Measurements from ENCODE around the gene CHN2. TPM values are rescaled to one million over a fixed set of nuclear protein-coding genes. Genes with fewer than 3 reads are reported as not detected.

Gene CHN2
- total RNA-seq, 1 experiment from 2014 or later, result not detected

GRCh38 chr7:29410996-29411395 lies 216.4 kb downstream of the CHN2 start:
- Histone ChIP-seq H3K4me3 (no peak overlapping the region), H3K4me2 (no peak overlapping the region), H3K27me3 (ENCODE audit: insufficient read depth, low read depth) (0 out of 2 replicates have a peak, but pooled peaks cover 4% of the 10 kb centered on the region), H3F3A (ENCODE audit: insufficient read depth, low read depth) (0 out of 2 replicates have a peak, but pooled peaks cover 7% of the 10 kb centered on the region), H4K20me1 (ENCODE audit: insufficient read depth) (no peaks in the 10 kb centered on the region), H3K36me3 (ENCODE audit: low read depth) (no peaks in the 10 kb centered on the region), H3K4me1 (replicated peaks; ENCODE audit: insufficient read depth) (peaks cover 16% of the 10 kb centered on the region), H3K9me3 (ENCODE audit: insufficient read depth, low read depth) (no peaks in the 10 kb centered on the region), H3K9me2 (ENCODE audit: insufficient read depth) (no peaks in the 10 kb centered on the region), H3K79me2 (ENCODE audit: low read depth) (no peaks in the 10 kb centered on the region), H3K27ac (no peak overlapping the region), H2AFZ (no peak overlapping the region)
- intact Hi-C loops (cut with micrococcal nuclease; ENCODE audit: unreplicated experiment), result loop anchor here (5.0 kb wide), 1 partner anchor 196 kb away; no protein-coding TSS in a partner anchor
- BruUV-seq (replicated peaks), result no TSS peak
- ChIA-PET CTCF (interaction anchor here (3.5 kb wide), 1 partner anchor 489 kb away, joined by 14 read pairs; no protein-coding TSS in a partner anchor), POLR2A (ENCODE audit: unreplicated experiment) (no interaction called here)
- no peak for DNase-seq
- no peak for TF ChIP-seq CTCF (conservative IDR thresholded peaks at IDR 0.05)
- no peak for TF ChIP-seq EZH2 (IDR thresholded peaks at IDR 0.05; ENCODE audit: low read depth)

- H3K36me3 ChIP-seq (ENCODE audit: low read depth), result no peaks in the 10 kb centered on the region
- TF ChIP-seq CTCF (conservative IDR thresholded peaks at IDR 0.05) (no peak), EZH2 (IDR thresholded peaks at IDR 0.05; ENCODE audit: low read depth) (no peak)
- no peak overlapping the region for H2AFZ ChIP-seq
- H3K27me3 ChIP-seq (ENCODE audit: insufficient read depth, low read depth), result no peaks in the 10 kb centered on the region
- no peak overlapping the region for H3K4me2 ChIP-seq
- H3K9me2 ChIP-seq (ENCODE audit: insufficient read depth), result no peaks in the 10 kb centered on the region
- peaks cover 11% of the 10 kb centered on the region for H3K4me1 ChIP-seq (replicated peaks; ENCODE audit: insufficient read depth)
- no peak overlapping the region for H3K4me3 ChIP-seq
- H3K9me3 ChIP-seq (ENCODE audit: insufficient read depth, low read depth), result no peaks in the 10 kb centered on the region
- H3F3A ChIP-seq (ENCODE audit: insufficient read depth, low read depth), result 0 out of 2 replicates have a peak, but pooled peaks cover 7% of the 10 kb centered on the region
- no TSS peak for BruUV-seq (replicated peaks)
- no peak overlapping the region for H3K27ac ChIP-seq
- intact Hi-C loops (cut with micrococcal nuclease; ENCODE audit: unreplicated experiment), result loop anchor here (5.0 kb wide), 1 partner anchor 194 kb away; no protein-coding TSS in a partner anchor
- ChIA-PET POLR2A (ENCODE audit: unreplicated experiment) (no interaction called here), CTCF (no interaction called here)
- no peak for DNase-seq
- H4K20me1 ChIP-seq (ENCODE audit: insufficient read depth), result no peaks in the 10 kb centered on the region
- H3K79me2 ChIP-seq (ENCODE audit: low read depth), result no peaks in the 10 kb centered on the region
These were observed 218.3 kb downstream of the CHN2 start for GRCh38 chr7:29412912-29413311.

- no TSS peak for BruUV-seq (replicated peaks)
These were observed 219.1 kb downstream of the CHN2 start for GRCh38 chr7:29413626-29414136.

More at GRCh38 chr7:29413626-29414136, 219.1 kb downstream of the CHN2 start:
- H3K9me2 ChIP-seq (ENCODE audit: insufficient read depth), result no peaks in the 10 kb centered on the region
- intact Hi-C loops (cut with micrococcal nuclease; ENCODE audit: unreplicated experiment), result loop anchor here (5.0 kb wide), 1 partner anchor 194 kb away; no protein-coding TSS in a partner anchor
- peaks cover 11% of the 10 kb centered on the region for H3K4me1 ChIP-seq (replicated peaks; ENCODE audit: insufficient read depth)
- H3K4me2 ChIP-seq, result no peak overlapping the region
- peak in 1 of 2 experiments; percentile 82 for DNase-seq
- no peaks in the 10 kb centered on the region for H4K20me1 ChIP-seq (ENCODE audit: insufficient read depth)
- POLR2A ChIA-PET (ENCODE audit: unreplicated experiment), result no interaction called here
- no peak overlapping the region for H3K4me3 ChIP-seq
- no peak for TF ChIP-seq CTCF (conservative IDR thresholded peaks at IDR 0.05)
- TF ChIP-seq EZH2 (IDR thresholded peaks at IDR 0.05; ENCODE audit: low read depth), result no peak
- H3K9me3 ChIP-seq (ENCODE audit: insufficient read depth, low read depth), result no peaks in the 10 kb centered on the region
- no peaks in the 10 kb centered on the region for H3K36me3 ChIP-seq (ENCODE audit: low read depth)
- H3F3A ChIP-seq (ENCODE audit: insufficient read depth, low read depth), result 0 out of 2 replicates have a peak, but pooled peaks cover 7% of the 10 kb centered on the region
- H2AFZ ChIP-seq, result no peak overlapping the region
- no peak overlapping the region for H3K27ac ChIP-seq
- no peaks in the 10 kb centered on the region for H3K27me3 ChIP-seq (ENCODE audit: insufficient read depth, low read depth)
- CTCF ChIA-PET, result interaction anchor here (0.6 kb wide), 1 partner anchor 104 kb away, joined by 6 read pairs; no protein-coding TSS in a partner anchor
- no peaks in the 10 kb centered on the region for H3K79me2 ChIP-seq (ENCODE audit: low read depth)

Data from PC-9 (cell line).